ENCODE data around the gene TOX3.

TOX3 gene

DNA sequence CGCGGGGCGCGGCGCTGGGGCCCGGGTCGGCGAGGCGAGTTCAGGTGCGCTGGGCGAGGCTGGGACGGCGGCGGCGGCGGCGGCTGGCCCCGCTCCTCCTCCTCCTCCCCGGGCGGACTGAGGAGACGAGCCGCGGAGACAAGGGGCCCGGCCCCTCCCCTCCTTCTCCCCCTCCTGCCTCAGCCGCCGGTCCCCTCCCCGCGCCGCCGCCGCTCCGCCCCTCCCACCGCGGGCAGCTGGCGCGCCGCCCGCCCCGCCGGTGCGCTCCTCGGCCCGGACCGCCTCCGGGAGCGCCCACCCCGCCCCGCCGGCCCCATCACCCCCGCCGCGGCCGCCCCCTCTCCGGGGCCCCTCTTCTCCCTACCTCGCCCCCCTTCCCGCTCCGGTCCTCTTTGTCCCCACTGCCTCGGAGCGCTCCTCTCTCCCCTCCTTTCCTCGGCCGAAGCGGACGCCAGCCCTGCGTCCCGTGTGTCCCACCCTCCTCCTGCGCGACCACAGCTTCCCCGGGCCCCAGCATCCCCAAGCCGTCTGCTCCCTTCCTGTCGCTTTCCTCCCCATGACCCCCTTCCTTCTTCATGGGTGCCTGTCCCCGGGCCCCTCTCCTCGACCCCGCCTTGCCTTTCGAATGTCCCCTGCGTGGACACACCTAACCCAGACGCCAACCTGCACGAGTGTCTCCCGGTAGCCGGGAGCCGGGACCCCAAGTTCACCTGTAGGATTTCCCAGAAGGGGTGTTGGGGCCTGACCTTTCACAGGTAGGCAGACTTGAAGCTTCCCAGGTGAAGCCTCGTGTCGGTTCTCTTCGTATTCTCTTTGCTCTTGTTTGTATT, at the start of gene TOX3:
TOX3 (minus strand) TSS at position 140 of the 830 bp plus-strand sequence. CDS start 420 bp downstream, outside the sequence.
- no peak for DNase-seq

DNA sequence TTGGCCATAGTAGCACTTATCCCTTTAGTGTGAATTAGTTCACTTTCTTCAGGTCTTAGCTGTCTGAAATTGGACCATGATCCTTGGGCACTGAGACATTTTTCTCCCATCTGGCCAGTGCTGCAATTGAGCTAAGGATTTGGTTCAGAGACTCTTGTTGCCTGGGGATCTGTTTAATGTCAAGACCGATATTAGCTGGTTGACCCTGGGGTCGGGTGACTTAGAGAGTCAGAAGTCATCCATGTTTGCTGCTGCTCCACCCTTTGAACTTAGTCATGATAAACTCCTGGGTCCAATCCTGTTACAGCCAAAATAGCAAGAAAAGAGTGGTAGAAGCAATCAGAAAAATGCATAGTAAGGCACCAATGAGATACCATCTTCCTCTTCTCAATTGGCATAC, 45.8 kb upstream of the TOX3 start:
- DNase-seq = no peak

GRCh38 chr16:52591934-52592592, 45.1 kb upstream of the TOX3 start:
- DNase-seq = no peak

DNA sequence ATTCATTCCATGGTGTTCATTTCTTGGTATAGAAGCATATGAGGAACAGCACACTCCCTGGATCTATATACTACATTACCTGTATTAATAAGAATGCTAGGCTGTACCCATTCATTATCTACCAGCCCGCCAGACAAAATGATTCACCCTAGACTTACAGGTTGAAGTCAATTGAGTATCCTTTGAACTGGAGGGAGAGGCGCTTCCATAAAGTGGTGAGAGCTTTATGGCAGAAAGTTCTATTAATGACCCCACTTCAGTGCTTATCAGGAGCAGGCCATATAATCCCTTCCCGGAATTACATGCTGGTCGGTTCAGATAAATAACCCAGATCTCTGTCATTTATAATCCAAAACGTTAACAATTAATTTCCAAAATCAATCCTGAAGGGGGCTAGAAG, 44.5 kb upstream of the TOX3 start:
- no peak for DNase-seq

DNA sequence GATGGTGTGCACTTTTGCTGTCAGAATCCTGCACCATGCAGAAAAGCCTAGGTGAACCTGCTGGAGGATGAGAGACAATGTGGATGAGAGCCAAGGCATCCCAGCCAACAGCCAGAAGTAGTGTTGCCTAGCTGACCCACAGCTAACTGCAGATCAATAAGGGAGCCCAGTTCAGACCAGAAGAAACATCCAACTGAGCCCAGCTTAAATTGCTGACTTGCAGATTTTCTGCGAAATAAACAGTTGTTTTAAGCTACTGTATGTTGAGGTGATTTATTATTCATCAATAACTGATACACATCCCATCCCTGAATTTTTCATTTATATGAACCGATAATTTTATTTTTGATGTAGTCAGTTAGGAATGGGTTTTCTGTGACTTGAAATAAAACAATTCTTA, 39.2 kb upstream of the TOX3 start:
- no peak for DNase-seq

- no peak for DNase-seq
Measured at GRCh38 chr16:52584354-52585320, 37.7 kb upstream of the TOX3 start.

DNA sequence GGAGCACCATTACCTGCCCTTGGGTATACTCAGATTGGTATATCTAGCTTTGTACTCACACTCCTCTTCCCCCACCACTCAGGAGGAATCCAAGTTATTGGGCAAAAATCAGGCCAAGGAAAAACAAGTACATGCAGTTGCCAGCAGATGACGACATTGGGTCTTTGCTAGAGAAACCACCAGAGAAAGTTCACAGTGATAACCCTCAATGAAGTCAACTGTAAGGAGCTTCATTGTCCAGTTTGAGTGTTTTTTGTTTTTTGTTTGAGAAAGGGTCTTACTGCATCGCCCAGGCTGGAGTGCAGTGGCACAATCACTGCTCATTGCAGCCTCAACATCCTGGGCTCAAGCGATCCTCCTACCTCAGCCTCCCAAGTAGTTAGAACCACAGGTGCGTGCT, 34.6 kb upstream of the TOX3 start:
- DNase-seq = no peak

DNA sequence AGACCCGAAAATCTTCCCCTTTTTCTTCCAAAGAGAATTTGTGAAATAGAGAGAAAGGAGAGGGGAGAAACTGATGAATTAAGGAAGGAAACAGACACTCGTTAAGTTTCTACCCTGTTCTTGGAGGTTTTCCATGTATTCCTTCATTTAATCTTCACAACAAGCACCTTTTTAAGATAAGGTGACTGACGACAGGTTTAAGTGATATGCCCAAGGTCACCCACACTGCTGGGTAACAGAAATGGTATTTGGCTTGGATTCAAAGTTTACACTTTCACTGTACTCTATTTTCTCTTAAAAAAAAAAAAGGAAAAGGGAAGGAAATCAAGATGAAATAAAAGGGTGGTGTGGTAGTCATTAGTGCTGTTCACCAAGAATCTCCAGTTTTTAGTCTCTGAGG, 33.5 kb upstream of the TOX3 start:
- no peak for DNase-seq

DNA sequence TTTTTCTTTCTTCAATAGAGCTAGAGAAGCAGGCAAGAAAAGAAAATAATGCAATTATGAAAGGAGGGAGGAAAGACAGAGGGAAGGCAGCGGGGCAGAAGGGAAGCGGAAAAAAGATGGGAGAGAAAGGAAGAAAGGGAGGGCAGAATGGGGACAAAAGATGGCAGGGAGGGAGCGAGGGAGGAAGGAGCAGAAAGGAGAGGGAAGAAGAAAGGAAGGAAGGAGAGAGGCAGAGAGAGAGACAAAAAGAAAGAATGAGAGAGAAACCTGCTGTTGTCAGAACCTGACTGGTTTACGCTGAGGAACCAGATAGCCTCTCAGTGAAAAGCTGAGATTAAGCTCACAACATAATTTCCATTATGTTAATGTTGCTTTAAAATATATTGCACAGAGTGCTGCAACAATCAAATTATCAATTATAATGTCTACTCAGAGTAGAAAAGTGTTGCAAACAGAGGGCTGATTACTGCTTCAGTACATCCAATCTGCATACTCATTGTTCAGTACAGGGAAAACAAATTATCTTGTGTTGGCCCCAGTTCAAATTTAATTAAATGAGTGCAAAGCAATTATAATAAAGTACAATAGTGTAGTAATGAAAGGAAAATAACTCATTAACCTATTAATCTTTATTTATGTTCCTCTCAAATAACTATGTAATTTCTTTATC, 32.0 kb upstream of the TOX3 start:
- no peak for DNase-seq

- no peak for DNase-seq
Measured at GRCh38 chr16:52578007-52578828, 31.3 kb upstream of the TOX3 start.

- DNase-seq = no peak
Measured at GRCh38 chr16:52577130-52577706, 30.3 kb upstream of the TOX3 start.

DNA sequence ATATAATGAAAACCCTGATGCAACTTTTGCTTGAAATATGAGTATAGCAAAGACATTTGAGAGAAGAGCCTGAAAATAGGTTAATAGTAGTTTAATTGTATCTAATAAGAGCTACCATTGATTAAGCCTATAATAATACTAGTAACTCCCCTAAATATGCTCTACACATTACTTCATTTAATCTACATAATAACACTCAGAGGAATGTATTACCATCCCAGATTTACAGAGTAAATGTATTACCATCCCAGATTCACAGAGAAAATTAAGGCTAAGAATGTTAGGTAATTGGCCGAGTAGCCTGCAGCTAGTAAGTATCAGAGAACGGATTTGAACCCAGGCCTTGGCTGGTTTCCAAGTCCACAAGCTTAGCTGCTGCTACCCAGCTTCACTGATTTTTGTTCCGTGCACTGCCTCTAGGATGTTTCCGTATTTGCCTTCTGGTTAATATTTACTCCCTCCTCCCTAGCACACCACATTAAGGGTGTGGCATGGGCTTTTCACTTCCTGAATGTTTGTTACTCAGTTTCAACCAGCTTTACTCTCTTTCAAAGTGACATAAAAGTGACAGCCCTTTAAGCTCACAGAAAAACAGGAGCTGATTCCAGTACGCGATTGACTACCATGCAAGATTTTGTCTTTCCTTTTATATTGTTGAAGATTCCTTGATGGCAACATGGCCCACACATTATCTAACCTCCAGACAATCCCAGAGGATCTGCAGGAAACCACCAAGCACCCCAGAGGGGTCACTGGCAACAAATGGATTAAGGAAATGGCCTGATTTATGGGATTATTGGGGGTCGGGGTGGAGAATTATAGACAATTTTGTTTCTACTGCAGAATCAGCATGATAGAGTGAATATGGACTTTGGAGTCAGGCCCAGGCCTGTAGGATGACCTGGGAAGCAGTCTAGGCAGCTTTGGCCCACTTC, 26.7 kb upstream of the TOX3 start:
- DNase-seq = no peak

- no peak for DNase-seq
Measured at GRCh38 chr16:52572656-52573055, 25.7 kb upstream of the TOX3 start.

- DNase-seq = no peak
Measured at GRCh38 chr16:52570495-52571091, 23.6 kb upstream of the TOX3 start.

- no peak for DNase-seq
Measured at GRCh38 chr16:52569701-52570100, 22.8 kb upstream of the TOX3 start.

DNA sequence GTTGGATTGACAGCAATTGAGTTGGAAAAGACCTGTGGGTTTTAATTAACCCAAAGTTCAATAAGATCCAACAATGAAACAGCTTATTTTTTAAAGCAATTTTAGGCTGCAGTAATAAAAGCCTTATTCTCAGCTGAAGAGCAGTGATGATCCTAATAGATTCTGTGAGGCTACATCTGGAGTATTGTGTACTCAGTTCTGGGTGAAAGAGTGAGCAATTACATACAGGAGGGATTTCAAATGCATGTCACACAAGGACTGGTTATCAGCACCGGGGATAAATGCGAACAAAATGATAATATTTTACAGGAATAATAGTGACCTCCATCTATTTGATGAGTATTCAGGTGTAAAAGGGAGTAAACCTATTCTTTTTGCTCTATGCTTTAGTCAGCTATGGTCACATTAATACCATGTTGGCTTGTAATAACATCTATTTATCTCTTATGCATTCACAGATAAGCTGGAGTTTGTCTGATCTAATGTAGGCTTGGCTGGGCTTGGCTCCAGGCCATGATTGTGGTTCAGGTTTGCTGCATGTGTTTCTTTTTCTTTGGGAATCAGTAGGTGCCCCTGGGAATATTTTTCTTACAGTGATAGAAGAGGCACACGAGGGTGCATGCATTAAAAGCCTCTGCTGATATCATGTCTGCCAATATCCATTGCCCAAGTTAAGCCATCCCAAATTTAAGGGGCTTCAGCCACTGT, 22.2 kb upstream of the TOX3 start:
- DNase-seq = no peak

GRCh38 chr16:52568495-52568894, 21.6 kb upstream of the TOX3 start:
- DNase-seq = no peak

- no peak for DNase-seq
Measured at GRCh38 chr16:52567193-52567592, 20.2 kb upstream of the TOX3 start.
